Measurements from ENCODE around the gene HPF1.

Gene HPF1

GRCh38 chr4:169690787-169691186, 67.0 kb downstream of the HPF1 start:
- no peak for TF ChIP-seq CTCF (IDR thresholded peaks at IDR 0.05)

- no peak for TF ChIP-seq CTCF (IDR thresholded peaks at IDR 0.05)
Measured at GRCh38 chr4:169689681-169690080, 68.1 kb downstream of the HPF1 start.

- no peak for TF ChIP-seq CTCF (IDR thresholded peaks at IDR 0.05)
Measured at GRCh38 chr4:169682372-169683047, 75.2 kb downstream of the HPF1 start.

All from LNCAP (cell line).